GM19043 (cell line): ENCODE measurements around the gene RIT2.

ENCODE experiments used
- ATAC-seq: cut with Tn5 transposase; IDR thresholded peaks from one replicate; pipeline ENCODE4 v1.9.1; 2021; ENCODE audit warnings: low read depth; ENCODE audit not compliant: unreplicated experiment

Gene RIT2

DNA sequence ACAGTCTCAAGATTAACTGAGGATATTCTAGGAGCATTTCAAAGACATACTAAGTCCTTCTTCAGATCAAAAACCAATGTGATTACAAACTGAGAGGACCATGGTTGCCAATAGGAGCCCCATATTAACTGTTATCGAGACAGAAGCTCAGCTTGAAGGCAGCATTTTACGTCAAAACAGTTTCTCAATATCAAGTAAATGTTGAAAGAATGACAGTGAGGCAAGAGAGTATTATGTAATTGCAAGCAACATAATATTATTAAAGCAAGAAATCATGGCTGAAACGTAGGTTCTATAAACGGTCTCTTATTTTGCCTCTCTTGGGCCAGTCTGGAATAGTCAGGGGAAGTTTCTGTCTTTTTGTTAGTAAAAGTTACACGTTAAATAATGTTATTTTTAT, 22.9 kb downstream of the RIT2 start:
- ATAC-seq = no peak

DNA sequence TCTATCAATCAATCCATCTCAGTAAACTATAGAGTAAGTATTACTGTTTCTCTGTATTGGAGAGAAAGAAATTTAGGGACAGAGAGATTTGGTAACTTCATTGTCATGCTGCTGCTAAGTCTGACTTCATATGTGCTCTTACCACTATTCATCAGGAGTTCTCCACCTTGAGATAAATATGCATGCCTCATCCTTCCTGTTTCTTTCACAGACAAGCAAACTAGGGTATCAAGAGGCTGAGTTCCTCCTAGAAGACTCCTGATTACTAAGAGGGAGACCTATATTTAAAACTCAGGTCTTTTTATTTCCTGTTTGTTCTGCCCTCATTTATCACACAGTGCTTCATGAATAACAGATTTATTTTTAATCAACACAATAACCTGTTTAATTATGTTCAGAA, 34.1 kb downstream of the RIT2 start:
- no peak for ATAC-seq

DNA sequence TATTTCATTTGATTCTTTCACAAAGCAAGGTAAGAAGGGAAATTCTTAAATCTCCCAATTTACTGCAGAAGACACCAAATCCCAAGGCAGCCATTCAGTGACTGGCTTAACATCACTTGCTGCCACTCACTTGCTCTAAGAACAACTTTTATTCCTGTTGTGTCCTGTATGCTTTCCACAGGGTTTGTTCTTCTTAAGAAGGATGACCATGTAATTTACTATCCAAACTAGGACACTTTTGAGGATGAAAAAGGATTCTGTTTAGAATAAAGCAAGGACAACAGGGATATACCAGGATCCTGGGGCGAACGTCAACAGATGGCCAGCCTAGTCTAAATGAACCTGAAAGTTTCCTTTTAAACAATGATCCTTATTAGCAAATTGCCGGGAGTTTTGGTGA, 34.8 kb downstream of the RIT2 start:
- no peak for ATAC-seq

DNA sequence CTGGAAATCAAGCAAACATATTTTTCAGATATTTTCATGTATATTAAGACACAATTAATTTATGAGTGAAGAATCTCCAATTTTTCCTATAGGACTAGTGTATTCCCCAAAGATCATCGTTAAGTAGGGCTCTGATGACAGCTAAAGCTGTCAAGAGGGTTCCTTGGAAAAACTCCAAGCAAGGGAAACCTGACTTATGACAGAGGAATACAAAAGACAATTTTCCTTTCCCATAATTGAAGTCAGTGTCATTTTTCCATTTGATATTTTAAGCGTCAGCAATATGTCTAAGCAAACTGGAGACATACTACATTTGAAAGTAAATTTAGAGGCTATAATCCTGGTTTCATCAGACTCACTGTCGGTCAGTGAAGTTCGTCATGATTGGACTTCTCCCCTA, 36.1 kb downstream of the RIT2 start:
- no peak for ATAC-seq

DNA sequence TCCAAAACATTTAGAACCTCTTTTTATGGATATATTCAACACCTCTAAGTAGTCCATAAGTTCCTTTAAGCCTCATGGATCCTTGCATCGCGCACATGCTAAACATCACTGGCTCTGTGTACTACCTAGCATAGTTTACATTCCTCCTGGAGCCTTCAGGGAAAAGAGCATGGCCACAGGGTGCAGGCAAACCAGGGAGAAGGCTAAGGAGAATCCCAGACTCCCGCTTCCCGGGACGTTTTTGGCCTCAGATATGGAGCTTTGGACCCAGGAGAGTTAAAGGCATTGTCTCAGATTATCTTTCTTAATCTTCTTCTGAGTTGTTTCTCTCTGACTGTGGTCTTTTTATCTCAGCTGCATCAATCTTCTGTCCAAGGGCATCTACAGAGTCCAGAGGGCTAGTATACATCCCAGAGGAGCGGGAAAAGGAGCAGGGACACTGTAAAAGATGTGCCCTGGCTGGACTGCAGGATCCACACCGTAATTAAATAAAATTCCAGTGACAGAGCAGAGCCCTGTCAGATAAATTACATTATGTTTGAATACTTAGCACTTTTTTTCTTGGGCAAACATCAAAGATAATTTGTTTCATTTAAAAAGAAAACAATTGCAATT, 36.9 kb downstream of the RIT2 start:
- no peak for ATAC-seq

DNA sequence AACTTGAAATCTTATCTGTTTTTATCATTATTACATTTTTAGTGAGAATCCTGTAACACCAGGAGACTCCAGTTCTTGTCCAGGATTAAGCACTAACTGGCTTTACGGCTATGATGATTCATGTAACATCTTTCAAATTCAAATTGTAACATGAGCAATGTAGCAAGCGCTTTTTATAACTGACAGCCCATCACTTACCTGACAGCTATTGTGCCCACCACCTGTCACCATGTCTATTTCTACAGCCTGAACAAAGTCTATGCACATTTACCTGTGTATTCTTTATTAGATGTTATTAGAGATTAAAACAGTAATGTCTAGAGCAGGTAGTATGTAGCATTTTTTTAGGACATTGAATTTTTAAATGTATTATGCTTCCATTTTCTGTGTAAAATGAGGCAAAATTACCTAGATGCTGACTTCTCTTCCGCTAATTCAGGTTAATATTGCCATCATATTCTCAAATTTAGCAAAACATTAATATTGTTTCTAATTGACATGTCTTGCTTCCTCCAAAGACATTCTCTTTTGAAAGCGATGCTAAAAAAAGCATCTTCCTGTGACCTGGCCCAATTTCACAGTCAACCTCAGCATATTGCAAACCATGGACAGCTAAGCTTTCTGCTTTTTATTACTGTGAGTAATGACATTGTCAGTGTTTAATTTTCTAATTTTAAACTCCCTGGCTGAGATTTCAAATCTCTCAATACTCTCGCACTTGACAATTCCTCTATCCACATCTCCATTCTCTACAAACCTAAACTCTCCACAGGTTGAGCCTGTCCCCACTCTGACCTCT, 37.8 kb downstream of the RIT2 start:
- no peak for ATAC-seq

DNA sequence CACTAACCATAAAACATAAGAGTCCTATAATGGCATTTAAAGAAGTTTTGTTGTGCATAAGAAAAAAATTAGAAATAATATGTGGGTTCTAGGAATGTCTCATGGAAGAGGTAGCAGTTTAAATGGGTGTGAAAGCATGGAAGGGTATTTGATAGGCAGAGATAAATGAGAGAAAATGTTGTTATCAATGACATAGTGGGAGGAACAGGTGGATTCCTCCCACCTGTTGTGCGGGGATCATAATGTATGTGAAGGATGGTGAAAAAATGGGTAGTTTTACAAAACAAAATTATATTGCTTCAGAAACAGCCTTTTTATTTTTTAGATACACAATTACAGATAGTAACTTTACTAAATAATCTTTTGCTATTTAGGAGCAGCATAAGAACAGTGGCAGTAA, 41.7 kb downstream of the RIT2 start:
- ATAC-seq = no peak

DNA sequence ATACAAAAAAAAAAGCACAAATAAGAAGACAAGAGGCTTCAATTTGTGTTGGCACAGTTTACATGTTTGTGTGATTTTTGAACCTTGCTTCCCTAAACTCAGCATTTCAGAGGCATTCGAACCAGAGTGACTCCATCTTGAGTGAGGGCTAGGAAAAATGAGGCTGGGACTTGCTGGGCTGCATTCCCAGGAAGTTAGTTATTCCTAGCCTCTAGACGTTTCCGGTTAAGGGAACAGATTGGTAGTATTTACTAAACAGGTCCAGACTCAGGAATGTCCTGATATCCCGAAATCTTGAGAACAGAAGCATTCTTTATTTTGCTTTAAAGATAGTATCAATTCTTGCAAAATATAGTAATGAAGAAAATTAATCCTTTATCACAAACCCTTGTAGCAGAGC, 46.7 kb downstream of the RIT2 start:
- ATAC-seq = no peak

DNA sequence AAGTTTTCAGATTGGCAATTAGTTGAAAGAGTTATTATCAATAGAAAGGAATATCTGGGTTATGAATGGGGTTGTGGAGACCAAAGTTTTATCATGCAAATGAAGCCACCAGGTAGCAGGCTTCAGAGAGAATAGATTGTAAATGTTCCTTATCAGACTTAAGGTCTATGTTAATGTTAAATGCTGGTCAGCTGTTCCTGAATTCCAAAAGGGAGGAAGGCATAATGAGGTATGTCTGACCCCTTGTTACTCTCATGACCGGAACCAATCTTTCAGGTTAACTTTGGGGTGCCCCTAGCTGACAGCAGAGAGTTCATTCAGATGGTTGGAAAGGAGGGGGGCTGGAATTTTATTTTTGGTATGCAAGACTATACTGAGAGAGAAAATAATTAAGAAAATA, 47.9 kb downstream of the RIT2 start:
- no peak for ATAC-seq

DNA sequence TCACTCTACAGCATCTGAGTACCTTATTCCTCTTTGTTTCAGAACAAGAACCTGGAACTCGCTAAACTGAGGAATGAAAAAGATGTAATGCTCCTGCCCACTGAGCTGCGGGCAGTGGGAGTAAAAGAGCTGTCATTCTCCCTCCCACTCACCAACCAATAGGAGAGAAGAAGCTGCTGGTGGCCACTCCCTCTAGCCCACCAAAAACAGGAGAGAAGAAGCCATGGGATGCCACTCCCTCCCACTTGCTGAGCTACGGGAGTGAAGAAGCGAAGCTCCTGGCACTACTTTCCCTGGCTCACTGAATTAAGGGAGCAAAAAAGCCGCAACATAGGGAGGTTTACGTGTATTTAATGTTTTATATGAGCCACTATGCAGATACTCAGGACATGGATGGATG, 53.7 kb downstream of the RIT2 start:
- ATAC-seq = no peak

DNA sequence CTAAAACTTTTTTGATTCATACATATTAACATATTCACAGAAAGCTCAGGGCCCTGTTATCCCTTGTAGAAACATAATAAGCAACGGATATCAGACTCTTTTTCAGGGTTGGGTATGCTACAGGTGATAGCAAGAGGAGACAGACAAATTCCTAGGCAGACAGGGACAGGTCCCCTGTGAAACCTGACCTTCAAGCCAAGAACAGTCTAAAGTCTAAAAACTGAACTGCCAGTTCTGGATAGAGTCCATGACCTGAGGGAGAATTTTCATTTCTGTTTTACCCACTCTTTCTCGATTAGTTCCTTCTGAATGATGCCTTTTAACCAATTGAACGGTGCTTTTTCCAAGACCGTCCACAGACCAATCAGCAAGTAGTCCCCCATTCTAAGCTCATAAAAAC, 54.2 kb downstream of the RIT2 start:
- no peak for ATAC-seq

DNA sequence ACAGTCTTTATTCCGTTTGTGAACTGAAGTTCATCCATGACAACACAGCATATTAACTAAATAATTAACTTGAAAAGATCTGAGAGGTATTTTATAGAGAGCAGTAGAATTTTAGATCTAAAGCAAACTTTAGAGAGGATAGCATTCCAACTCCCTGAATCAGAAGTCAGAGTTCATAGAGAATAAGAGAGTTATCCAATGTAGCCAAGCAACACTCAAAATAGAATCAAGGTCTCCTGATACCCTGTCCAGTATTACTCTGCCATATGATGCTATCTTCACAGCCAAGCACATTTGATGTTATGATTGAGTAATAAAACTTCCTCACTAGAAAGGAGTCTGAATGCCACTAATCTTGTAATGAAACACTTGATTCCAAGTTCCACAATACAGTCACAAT, 55.5 kb downstream of the RIT2 start:
- ATAC-seq = no peak

DNA sequence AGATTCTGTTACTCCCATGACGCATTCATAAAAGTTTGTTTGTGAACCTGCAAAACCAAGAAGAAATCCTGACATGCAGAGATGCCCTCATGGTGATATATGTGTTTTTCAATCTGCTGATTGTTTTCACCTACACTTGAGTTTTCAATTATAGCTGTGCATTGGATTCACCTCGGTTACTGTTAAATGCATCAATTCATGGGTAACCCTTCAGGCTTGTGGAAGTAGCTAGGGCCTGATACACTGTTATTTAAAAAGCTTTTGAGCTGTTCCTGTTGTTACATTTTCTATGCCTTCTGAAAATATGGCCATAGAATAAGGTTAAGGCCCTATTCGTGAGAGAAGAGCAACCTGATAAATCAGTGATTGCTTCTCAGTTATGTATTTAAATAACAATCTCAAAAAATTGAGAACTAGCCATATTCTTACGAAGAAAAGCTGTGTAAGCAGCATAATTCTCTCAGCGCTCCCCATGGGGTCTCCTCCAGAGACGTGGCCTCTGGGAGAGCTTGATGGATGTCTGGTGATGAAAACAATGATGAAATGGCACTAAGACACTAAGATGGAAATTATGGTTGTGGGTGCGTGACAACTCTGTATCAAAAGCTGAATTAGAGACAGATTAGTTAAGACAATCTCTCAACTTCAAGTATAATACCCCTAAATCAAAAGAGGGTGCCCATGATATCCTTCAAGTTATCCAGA, 60.5 kb downstream of the RIT2 start:
- ATAC-seq = no peak

DNA sequence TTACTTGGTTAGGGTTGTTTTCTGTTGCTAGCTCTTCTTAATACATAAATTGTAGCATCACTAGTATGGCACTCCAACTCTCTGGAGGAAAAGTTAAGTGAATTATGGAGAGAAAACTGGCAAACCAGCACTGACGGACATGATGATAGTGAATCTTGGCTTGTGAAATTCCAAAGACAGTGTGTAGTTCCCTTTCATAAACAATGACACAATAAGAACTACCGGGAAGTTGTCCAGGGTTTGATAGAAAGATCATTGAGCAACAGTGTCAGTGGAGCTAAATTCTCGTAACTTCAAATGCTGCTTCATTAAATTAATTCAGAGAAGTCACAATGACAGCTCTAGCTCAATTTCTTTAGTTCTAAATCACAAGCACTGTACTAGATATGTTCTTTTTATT, 66.5 kb downstream of the RIT2 start:
- no peak for ATAC-seq

DNA sequence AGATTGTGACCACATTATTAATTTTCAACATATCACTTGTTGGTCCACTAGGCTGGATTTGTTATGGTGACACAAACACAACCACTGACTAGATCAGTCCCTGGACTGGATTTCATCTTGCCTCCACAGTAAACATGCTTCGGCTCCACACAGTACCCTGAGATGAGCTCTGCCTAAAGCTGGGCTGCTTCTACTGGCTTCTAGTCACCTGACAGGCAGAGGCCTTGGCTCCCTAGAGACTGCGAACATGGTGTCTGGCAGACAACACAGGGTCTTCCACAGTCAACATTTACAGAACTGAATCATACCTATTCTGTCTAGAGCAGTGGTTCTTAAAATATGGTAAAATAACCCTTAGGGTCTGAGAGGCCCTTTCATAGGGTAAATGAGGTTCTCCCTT, 69.2 kb downstream of the RIT2 start:
- ATAC-seq = no peak

DNA sequence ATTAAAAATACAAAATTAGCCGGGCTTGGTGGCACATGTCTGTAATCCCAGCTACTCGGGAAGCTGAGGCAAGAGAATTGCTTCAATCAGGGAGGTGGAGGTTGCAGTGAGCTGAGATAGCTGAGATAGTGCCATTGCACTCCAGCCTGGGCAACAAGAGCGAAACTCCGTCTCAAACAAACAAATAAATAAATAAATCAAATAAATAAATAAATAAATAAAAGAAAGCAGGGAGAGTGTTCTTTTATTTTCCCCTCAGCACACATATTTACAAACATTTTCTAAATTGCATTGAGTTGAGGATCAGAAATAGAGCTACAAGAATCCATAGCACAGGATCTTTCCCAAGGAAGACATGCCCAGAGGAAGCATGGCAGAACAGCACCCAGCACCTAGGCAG, 71.9 kb downstream of the RIT2 start:
- no peak for ATAC-seq

DNA sequence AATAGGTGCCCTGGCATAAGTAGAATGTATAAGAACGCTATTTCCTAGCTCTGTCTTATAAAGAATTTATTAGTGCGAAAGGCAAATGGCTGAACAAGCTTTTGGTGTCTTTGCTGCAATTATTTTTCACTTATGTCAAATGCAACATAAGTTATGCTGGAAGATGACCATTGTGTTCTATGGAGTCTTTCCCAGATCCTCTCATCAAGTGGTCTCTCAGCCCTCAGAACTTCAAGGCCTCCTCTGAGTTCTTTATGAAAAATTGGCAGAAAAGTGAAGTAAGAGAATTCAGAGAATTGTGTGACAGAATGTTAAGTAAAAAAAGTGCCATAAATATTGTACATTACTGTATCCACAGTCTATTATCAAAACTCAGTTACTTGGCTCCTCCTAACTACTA, 75.2 kb downstream of the RIT2 start:
- no peak for ATAC-seq

DNA sequence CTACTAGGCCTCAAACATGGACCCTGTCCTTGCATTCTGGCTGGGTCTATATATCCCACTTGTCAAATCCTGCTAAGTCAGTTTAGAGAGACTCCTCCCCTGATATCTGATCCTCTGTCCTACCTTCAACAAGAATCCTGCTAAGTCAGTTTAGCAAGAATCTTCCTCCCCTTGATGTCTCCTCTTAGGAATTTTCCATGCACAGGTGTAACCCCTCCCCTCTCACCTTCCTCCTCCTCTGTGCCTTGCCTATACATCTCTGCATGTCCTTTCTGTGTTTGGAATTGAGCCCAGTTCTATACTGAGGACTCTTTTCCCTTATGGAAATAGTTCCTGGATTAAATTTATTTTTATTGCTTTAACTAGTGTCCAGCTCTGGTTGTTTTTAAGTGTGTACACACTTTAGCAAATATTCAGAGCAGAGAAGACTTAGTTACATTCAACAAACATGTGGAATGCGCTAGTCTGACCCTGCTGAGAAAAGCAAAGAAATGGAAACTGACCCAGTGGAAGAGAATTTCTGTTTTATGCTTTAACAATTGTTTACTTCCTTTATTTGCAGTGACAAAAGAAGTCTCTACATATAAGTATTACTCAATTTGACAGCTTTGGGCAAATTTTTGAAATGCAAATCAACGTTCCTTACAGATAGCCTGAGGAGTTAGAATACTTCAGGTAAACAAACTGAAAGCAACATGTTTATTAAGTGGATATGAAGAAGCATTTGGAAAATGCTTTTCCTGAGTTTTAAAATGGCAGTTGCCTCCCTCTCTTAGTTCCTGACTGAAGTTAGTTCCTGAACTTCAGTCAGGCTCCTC, 80.6 kb downstream of the RIT2 start:
- ATAC-seq = no peak

DNA sequence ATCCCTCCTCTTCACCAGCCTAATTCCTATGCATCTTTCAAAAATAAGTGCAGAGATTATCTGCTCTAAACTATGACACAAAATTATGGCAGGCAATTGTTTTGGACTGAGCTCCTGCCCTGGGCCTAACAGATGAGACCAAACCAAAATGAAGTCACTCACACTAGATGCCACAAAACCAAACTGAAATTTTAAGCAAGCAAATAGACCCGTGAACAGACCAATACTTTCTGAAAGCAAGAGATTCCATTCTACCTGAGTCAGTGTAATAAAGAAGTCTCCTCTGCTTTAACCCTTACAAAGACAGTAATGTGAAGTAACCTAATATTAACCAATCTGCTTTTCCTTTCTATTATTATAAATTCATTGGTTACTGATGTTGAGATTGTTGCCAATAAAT, 84.3 kb downstream of the RIT2 start:
- ATAC-seq = no peak

DNA sequence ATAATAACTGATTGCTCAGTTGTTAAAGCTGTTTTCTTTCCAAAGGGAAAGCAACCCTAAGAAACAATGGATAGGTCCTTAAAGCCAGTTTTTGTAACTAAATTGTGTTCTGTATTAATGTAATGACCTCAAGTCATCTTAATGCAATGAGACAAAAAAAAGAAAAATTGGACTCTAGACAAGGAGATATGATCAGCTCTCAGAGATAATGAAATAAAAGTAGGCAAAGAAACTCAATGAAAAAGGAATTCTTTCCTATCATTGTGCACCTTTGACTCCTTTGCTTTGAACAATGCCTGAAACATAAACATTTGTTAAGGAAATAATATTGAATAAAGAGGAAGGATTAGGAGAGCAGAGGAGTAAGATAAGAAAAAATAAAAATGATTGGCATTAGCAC, 86.1 kb downstream of the RIT2 start:
- no peak for ATAC-seq

DNA sequence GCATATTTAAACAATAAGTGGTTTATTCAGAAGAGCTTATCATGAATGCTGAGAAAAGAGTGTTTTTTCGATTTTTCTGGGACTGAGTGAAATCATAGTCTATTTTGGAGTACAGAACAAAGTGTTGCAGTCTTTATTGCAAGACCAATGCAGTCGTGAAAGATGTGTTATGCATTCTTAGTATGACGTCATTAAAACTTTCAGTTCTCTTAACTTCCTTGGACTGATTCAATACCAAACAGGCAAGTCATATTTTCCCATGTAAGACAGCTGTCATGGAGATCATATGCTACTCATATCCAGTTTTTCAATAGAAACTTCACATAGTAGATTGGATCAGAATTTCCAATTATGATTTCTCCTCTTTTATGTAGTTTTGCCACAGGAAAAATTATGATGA, 92.6 kb downstream of the RIT2 start:
- no peak for ATAC-seq
